Left forelimb (tissue), 1 donor: ENCODE data around the gene CTDSP2.

Source experiments
- DNase-seq: peaks from one replicate; pipeline ENCODE4 v3.0.0-alpha.2; 2018; ENCODE audit warnings: low spot score

CTDSP2 gene

GRCh38 chr12:57816001-57816854 lies 30.3 kb downstream of the CTDSP2 start:
- DNase-seq = no peak

- no peak for DNase-seq
These were observed 31.1 kb downstream of the CTDSP2 start for GRCh38 chr12:57815177-57816000.

GRCh38 chr12:57813971-57814772 lies 32.4 kb downstream of the CTDSP2 start:
- no peak for DNase-seq

- DNase-seq = no peak
These were observed 33.2 kb downstream of the CTDSP2 start for GRCh38 chr12:57813111-57813970.

GRCh38 chr12:57811028-57811755 lies 35.3 kb downstream of the CTDSP2 start:
- no peak for DNase-seq

GRCh38 chr12:57810450-57810849 lies 36.1 kb downstream of the CTDSP2 start:
- DNase-seq = no peak

GRCh38 chr12:57809425-57809824 lies 37.1 kb downstream of the CTDSP2 start:
- no peak for DNase-seq

GRCh38 chr12:57808351-57808750 lies 38.2 kb downstream of the CTDSP2 start:
- no peak for DNase-seq

GRCh38 chr12:57807285-57807684 lies 39.2 kb downstream of the CTDSP2 start:
- DNase-seq = no peak

- no peak for DNase-seq
These were observed 39.9 kb downstream of the CTDSP2 start for GRCh38 chr12:57806677-57807076.

- DNase-seq = no peak
These were observed 43.1 kb downstream of the CTDSP2 start for GRCh38 chr12:57803319-57803893.

GRCh38 chr12:57802607-57803006 lies 43.9 kb downstream of the CTDSP2 start:
- no peak for DNase-seq

GRCh38 chr12:57800965-57801364 lies 45.6 kb downstream of the CTDSP2 start:
- no peak for DNase-seq

- no peak for DNase-seq
These were observed 48.6 kb downstream of the CTDSP2 start for GRCh38 chr12:57797933-57798332.

- DNase-seq = no peak
These were observed 49.5 kb downstream of the CTDSP2 start for GRCh38 chr12:57796996-57797395.

- DNase-seq = no peak
These were observed 51.2 kb downstream of the CTDSP2 start for GRCh38 chr12:57795354-57795753.

- DNase-seq = no peak
These were observed 52.6 kb downstream of the CTDSP2 start for GRCh38 chr12:57793920-57794319.

GRCh38 chr12:57783861-57784260 lies 62.7 kb downstream of the CTDSP2 start:
- DNase-seq = no peak

- DNase-seq = no peak
These were observed 63.1 kb downstream of the CTDSP2 start for GRCh38 chr12:57783466-57783801.
